MM.1S (cell line): Measurements from ENCODE around the gene LDLRAD4.

Experiments used
- DNase-seq: peaks from one replicate; pipeline ENCODE4 v3.0.0-alpha.2; 2015
- H2AFZ ChIP-seq: fragments of 300-600 bp; sonication (generic); 2 replicates; pipeline ENCODE4 v1.6.0; 2016; ENCODE audit warnings: antibody characterized with exemption, low read length
- H3F3A ChIP-seq: fragments of 300-600 bp; sonication (generic); 2 replicates; pipeline ENCODE4 v1.6.1; 2016; ENCODE audit warnings: mild to moderate bottlenecking, antibody characterized with exemption, low read length, moderate library complexity, mixed read lengths; ENCODE audit not compliant: insufficient read depth
- H3K27ac ChIP-seq: fragments of 300-600 bp; sonication (generic); 2 replicates; pipeline ENCODE4 v1.5.1; 2016; ENCODE audit warnings: mild to moderate bottlenecking, low read length
- H3K27me3 ChIP-seq: fragments of 300-600 bp; sonication (generic); replicated peaks from 2 replicates; pipeline ENCODE4 v1.6.0; 2016; ENCODE audit warnings: low read length; ENCODE audit not compliant: insufficient read depth
- H3K36me3 ChIP-seq: fragments of 300-600 bp; sonication (generic); replicated peaks from 2 replicates; pipeline ENCODE4 v1.6.1; 2016; ENCODE audit warnings: mild to moderate bottlenecking, low read length, mixed read lengths; ENCODE audit not compliant: insufficient read depth
- H3K4me1 ChIP-seq: fragments of 300-600 bp; sonication (generic); 2 replicates; pipeline ENCODE4 v1.6.1; 2016; ENCODE audit warnings: low read length, mixed read lengths
- H3K4me2 ChIP-seq: fragments of 300-600 bp; sonication (generic); 2 replicates; pipeline ENCODE4 v1.6.0; 2016; ENCODE audit warnings: low read depth, low read length
- H3K4me3 ChIP-seq: fragments of 300-600 bp; sonication (generic); 2 replicates; pipeline ENCODE4 v1.5.1; 2016; ENCODE audit warnings: low read length, mixed read lengths
- H3K79me2 ChIP-seq: fragments of 300-600 bp; sonication (generic); 2 replicates; pipeline ENCODE4 v1.6.1; 2016; ENCODE audit warnings: mixed run types, low read length, mixed read lengths
- H3K9ac ChIP-seq: fragments of 300-600 bp; sonication (generic); 2 replicates; pipeline ENCODE4 v1.6.1; 2016; ENCODE audit warnings: low read length, mixed read lengths
- H3K9me2 ChIP-seq: fragments of 300-600 bp; sonication (generic); replicated peaks from 2 replicates; pipeline ENCODE4 v1.6.1; 2016; ENCODE audit warnings: mild to moderate bottlenecking, low read length, mixed read lengths; ENCODE audit not compliant: insufficient read depth
- H3K9me3 ChIP-seq: fragments of 300-600 bp; sonication (generic); replicated peaks from 2 replicates; pipeline ENCODE4 v1.6.1; 2016; ENCODE audit warnings: mild to moderate bottlenecking, low read length, mixed read lengths; ENCODE audit not compliant: insufficient read depth
- H4K20me1 ChIP-seq: fragments of 300-600 bp; sonication (generic); 2 replicates; pipeline ENCODE4 v1.6.1; 2016; ENCODE audit warnings: mild to moderate bottlenecking, low read length, moderate library complexity, mixed read lengths; ENCODE audit not compliant: insufficient read depth
- CTCF ChIP-seq: fragments of 300-600 bp; sonication (generic); IDR thresholded peaks from 2 replicates; pipeline ENCODE4 v1.5.1; 2016; ENCODE audit warnings: antibody characterized with exemption, low read length, mixed read lengths
- EZH2 ChIP-seq: fragments of 300-600 bp; sonication (generic); optimal IDR thresholded peaks from 2 replicates; pipeline ENCODE3; 2017; ENCODE audit warnings: low read depth, mild to moderate bottlenecking, antibody characterized with exemption, low read length, mixed read lengths
- EZH2phosphoT487 ChIP-seq: fragments of 300-600 bp; sonication (generic); IDR thresholded peaks from 2 replicates; pipeline ENCODE4 v1.6.1; 2018; ENCODE audit warnings: antibody characterized with exemption, low read length

LDLRAD4 gene

GRCh38 chr18:13526519-13526918, 308.0 kb downstream of the LDLRAD4 start:
- no peak overlapping the region for H3K4me3 ChIP-seq
- H3K79me2 ChIP-seq, result no peaks in the 10 kb centered on the region
- no peak for TF ChIP-seq CTCF
- TF ChIP-seq EZH2phosphoT487, result no peak
- TF ChIP-seq EZH2, result no peak
- no peaks in the 10 kb centered on the region for H3K9me3 ChIP-seq
- no peaks in the 10 kb centered on the region for H3K27me3 ChIP-seq
- no peaks in the 10 kb centered on the region for H3K36me3 ChIP-seq
- H4K20me1 ChIP-seq, result no peaks in the 10 kb centered on the region
- no peak for DNase-seq
- no peak overlapping the region for H3K9ac ChIP-seq
- H3K27ac ChIP-seq, result no peak overlapping the region
- H3K4me2 ChIP-seq, result no peak overlapping the region
- no peaks in the 10 kb centered on the region for H3K9me2 ChIP-seq
- no peaks in the 10 kb centered on the region for H3F3A ChIP-seq
- no peaks in the 10 kb centered on the region for H3K4me1 ChIP-seq
- H2AFZ ChIP-seq, result no peak overlapping the region

GRCh38 chr18:13527256-13527655, 308.7 kb downstream of the LDLRAD4 start:
- H3K27ac ChIP-seq, result no peak overlapping the region
- H3K4me3 ChIP-seq, result no peak overlapping the region
- no peaks in the 10 kb centered on the region for H3K9me3 ChIP-seq
- no peak for TF ChIP-seq EZH2
- no peak for TF ChIP-seq CTCF
- TF ChIP-seq EZH2phosphoT487, result no peak
- no peak overlapping the region for H3K9ac ChIP-seq
- no peaks in the 10 kb centered on the region for H3K27me3 ChIP-seq
- H3F3A ChIP-seq, result no peaks in the 10 kb centered on the region
- no peaks in the 10 kb centered on the region for H3K79me2 ChIP-seq
- no peaks in the 10 kb centered on the region for H4K20me1 ChIP-seq
- H3K4me2 ChIP-seq, result no peak overlapping the region
- no peak for DNase-seq
- H3K36me3 ChIP-seq, result no peaks in the 10 kb centered on the region
- H3K4me1 ChIP-seq, result no peaks in the 10 kb centered on the region
- H2AFZ ChIP-seq, result no peak overlapping the region
- no peaks in the 10 kb centered on the region for H3K9me2 ChIP-seq

GRCh38 chr18:13527730-13528129, 309.2 kb downstream of the LDLRAD4 start:
- no peak overlapping the region for H3K4me2 ChIP-seq
- H3K9me2 ChIP-seq, result no peaks in the 10 kb centered on the region
- H4K20me1 ChIP-seq, result no peaks in the 10 kb centered on the region
- H2AFZ ChIP-seq, result no peak overlapping the region
- no peak overlapping the region for H3K4me3 ChIP-seq
- no peaks in the 10 kb centered on the region for H3K9me3 ChIP-seq
- no peaks in the 10 kb centered on the region for H3K27me3 ChIP-seq
- no peak for TF ChIP-seq EZH2phosphoT487
- H3K36me3 ChIP-seq, result no peaks in the 10 kb centered on the region
- DNase-seq, result no peak
- H3K9ac ChIP-seq, result no peak overlapping the region
- H3K27ac ChIP-seq, result no peak overlapping the region
- no peaks in the 10 kb centered on the region for H3F3A ChIP-seq
- H3K4me1 ChIP-seq, result no peaks in the 10 kb centered on the region
- no peaks in the 10 kb centered on the region for H3K79me2 ChIP-seq

- no peak for DNase-seq
- no peak for TF ChIP-seq EZH2
- no peak for TF ChIP-seq EZH2phosphoT487
- no peak for TF ChIP-seq CTCF
These were observed 310.3 kb downstream of the LDLRAD4 start for GRCh38 chr18:13528739-13529392.

More at GRCh38 chr18:13528739-13529392, 310.3 kb downstream of the LDLRAD4 start:
- Histone ChIP-seq H3K9me3 (no peaks in the 10 kb centered on the region), H3K4me1 (no peaks in the 10 kb centered on the region), H3K36me3 (no peaks in the 10 kb centered on the region), H3K4me2 (no peak overlapping the region), H3K27me3 (no peaks in the 10 kb centered on the region), H3K27ac (no peak overlapping the region), H4K20me1 (no peaks in the 10 kb centered on the region), H2AFZ (no peak overlapping the region), H3K9me2 (no peaks in the 10 kb centered on the region), H3F3A (no peaks in the 10 kb centered on the region), H3K9ac (no peak overlapping the region), H3K4me3 (no peak overlapping the region), H3K79me2 (no peaks in the 10 kb centered on the region)
